ENCODE results near the gene TSHZ2. TPM values are rescaled to one million over a fixed set of nuclear protein-coding genes. Genes with fewer than 3 reads are reported as not detected.

Gene TSHZ2
- total RNA-seq, 1 donor from 2014 or later: 0.06 TPM

DNA sequence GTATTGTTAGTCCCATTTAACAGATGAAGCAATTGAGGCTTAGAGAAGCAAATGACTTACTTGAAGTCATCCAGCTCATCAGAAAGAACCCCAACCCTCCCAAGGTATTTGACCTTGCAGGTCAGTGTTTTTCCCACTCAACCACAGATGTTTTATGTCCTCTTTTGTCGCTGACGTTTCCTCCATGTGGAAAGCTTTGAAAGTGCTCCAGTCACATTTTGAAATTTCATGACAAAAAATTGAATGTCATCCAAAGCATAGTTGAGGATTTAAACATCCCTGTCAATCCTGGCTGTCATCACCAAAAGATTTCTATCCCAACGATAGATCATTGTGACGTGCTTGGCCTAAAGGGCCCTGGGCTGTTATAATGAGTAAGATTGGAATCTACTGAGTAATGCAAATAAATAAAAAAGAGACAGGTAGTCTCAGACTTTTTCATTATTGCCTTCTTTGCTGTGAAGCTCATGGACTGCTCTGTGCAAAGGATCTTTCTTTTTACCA is 102.7 kb downstream of the TSHZ2 start:
- TF ChIP-seq, protein P1, sequence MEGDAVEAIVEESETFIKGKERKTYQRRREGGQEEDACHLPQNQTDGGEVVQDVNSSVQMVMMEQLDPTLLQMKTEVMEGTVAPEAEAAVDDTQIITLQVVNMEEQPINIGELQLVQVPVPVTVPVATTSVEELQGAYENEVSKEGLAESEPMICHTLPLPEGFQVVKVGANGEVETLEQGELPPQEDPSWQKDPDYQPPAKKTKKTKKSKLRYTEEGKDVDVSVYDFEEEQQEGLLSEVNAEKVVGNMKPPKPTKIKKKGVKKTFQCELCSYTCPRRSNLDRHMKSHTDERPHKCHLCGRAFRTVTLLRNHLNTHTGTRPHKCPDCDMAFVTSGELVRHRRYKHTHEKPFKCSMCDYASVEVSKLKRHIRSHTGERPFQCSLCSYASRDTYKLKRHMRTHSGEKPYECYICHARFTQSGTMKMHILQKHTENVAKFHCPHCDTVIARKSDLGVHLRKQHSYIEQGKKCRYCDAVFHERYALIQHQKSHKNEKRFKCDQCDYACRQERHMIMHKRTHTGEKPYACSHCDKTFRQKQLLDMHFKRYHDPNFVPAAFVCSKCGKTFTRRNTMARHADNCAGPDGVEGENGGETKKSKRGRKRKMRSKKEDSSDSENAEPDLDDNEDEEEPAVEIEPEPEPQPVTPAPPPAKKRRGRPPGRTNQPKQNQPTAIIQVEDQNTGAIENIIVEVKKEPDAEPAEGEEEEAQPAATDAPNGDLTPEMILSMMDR (conservative IDR thresholded peaks at IDR 0.05; ENCODE audit: low read depth, low read length): no peak
- no peak overlapping the region for H3K4me3 ChIP-seq (ENCODE audit: low read depth, low read length)
- no peak for DNase-seq (ENCODE audit: low read depth)

DNA sequence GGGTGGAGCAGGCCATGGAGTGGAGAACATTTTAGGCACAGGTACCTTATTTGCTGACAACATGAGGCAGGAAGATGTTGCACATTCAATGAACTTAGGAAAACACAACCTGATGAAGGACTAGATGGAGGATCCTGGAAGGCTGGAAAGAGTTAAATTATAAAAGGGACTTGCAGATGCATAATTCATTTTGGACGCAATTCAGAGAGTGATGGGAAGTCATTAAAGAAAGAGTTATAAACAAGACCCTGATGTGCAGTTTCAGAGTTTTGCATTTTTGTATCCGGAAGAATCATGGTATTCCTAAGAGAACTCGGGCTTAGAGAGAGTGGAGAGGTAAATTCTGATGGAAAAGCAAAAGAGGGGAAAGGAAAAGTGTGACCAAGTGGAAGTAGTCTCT is 104.5 kb downstream of the TSHZ2 start:
- no peak overlapping the region for H3K4me3 ChIP-seq (ENCODE audit: low read depth, low read length)
- TF ChIP-seq, protein P1 (conservative IDR thresholded peaks at IDR 0.05; ENCODE audit: low read depth, low read length): no peak
- DNase-seq (ENCODE audit: low read depth): no peak

DNA sequence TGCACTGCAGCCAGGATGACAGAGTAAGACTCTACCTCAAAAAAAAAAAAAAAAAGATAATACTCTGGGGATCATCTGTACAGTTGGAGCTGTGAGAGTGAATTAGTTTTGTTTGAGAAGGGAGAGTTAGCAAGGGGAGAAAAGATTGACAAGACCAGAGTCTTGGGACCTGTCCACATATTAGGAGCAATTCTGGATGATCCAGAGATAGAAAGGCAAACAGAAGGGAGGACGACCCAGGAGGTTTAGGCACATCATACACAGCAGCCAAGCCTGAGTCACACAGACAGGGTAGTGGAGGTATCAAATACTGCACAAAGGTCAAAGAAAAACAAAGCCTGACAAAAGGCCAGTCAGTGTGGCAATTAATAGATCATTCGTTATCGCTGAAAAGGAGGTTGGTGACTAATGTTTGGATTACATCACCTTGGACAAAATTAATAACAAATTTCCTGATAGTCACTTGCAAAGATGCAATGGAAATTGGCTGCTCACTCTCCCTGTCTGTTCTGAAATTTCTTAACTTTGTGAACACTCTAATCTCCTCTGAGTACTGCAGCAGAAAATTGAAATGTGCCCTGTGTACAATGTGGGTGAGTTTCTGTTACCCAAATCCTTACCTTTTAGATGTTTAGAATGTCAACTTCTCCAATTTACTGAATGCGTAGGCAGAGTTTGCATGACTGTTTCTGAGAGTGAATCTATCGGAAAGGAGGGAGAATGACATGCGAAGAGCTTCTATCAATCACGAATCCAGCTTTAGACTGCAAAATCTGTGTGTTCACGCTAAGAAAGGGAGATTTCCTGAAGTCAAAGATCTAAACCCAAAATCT is 105.4 kb downstream of the TSHZ2 start:
- TF ChIP-seq, protein P1 (conservative IDR thresholded peaks at IDR 0.05; ENCODE audit: low read depth, low read length): no peak
- H3K4me3 ChIP-seq (ENCODE audit: low read depth, low read length): no peak overlapping the region
- DNase-seq (ENCODE audit: low read depth): peak; percentile 13

DNA sequence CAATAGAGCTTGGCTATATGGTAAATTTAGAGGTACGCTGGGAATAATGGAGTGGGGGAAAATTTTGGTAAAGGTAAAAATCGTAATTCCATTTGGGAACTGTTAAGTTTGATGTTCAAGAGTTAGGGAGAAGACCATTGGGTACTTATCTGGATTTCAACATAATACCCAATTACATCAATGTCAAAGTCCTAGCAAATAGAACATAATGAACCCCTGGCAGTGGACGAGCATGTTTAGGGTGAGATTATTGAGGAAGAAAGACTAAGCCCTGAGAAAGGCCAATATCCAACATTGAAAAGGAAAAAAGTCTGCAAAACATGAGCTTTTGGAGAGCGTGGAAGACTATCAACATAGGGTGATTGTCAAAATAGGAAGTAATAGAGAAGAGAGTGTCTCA is 106.6 kb downstream of the TSHZ2 start:
- TF ChIP-seq, protein P1 (conservative IDR thresholded peaks at IDR 0.05; ENCODE audit: low read depth, low read length): no peak
- no peak overlapping the region for H3K4me3 ChIP-seq (ENCODE audit: low read depth, low read length)
- no peak for DNase-seq (ENCODE audit: low read depth)

DNA sequence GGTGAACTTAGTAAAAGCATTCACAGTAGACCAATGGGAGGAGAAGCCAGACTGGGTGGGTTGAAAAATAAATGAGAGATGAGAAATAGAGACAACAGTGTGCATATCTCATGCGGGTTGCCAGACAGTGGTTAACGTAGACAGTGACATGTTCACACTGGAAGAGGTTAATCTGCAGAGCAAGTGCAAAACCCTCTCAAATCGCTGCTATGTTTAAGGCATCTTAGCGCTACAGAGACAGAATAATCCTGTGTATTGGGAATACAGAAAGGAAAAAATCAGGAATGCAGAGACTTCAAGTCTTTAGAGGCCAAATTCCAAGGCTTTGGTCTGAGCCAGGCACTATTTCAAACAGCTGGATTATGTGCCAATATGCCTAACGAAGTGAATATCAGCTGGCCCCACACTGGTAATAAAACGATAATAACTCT is 107.1 kb downstream of the TSHZ2 start:
- TF ChIP-seq, protein P1 (conservative IDR thresholded peaks at IDR 0.05; ENCODE audit: low read depth, low read length): no peak
- no peak for DNase-seq (ENCODE audit: low read depth)
- no peak overlapping the region for H3K4me3 ChIP-seq (ENCODE audit: low read depth, low read length)

DNA sequence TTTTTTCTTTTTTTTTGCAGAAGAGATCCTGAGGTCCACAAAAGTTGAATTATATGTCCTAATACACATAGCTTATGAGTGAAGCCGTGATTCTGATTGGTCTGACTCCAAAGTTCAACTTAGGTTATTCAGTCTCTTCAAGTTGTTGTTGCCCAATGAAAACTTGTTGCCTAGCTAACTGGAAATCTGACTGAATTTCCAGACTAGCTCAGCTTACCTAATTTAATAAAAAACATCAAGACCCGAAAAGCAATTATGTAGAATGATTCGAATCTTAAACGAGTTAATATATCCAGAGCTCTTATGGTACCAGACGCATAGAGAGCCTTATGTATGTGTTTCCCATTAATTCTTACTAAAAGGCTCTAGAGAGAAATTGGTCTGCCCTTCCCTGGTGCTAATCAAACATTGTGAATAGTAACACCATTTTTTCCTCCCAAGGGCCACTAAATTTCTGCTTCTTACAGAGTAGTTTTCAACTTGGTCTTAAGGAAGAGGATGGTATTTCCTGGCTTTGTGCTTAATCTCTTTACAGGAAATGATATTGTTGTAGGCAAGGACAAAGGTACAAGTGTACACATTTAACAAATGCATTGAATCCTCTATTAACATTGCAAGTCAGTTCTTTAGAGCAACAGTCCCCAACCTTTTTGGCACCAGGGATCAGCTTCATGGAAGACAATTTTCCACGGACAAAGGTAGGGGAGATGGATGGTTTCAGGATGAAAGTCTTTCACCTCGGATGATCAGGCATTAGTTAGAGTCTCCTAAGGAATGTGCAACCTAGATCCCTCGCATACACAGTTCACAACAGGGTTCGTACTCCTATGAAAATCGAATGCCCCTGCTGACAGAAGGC is 107.9 kb downstream of the TSHZ2 start:
- TF ChIP-seq, protein P1 (conservative IDR thresholded peaks at IDR 0.05; ENCODE audit: low read depth, low read length): no peak

More for the DNA sequence above, 107.9 kb downstream of the TSHZ2 start:
- no peak overlapping the region for H3K4me3 ChIP-seq (ENCODE audit: low read depth, low read length)
- no peak for DNase-seq (ENCODE audit: low read depth)
